AG10803 (cell line): ENCODE data around the gene ATP8B3.

Experiments used
- DNase-seq: peaks from one replicate; pipeline ENCODE4 v3.0.0; 2010; ENCODE audit warnings: low read depth
- H3K4me3 ChIP-seq: 2 replicates; pipeline ENCODE4 v1.5.1; 2011; ENCODE audit warnings: mild to moderate bottlenecking, low read length, control low read depth
- CTCF ChIP-seq: conservative IDR thresholded peaks from 2 replicates; pipeline ENCODE4 v1.5.1; 2011; ENCODE audit warnings: mild to moderate bottlenecking, low read length, control low read depth, inconsistent platforms

Gene ATP8B3

GRCh38 chr19:1786668-1787067 lies 25.4 kb downstream of the ATP8B3 start:
- DNase-seq, result no peak
- H3K4me3 ChIP-seq, result no peak overlapping the region
- no peak for TF ChIP-seq CTCF

- no peak for TF ChIP-seq CTCF
- no peak for DNase-seq
- H3K4me3 ChIP-seq, result no peak overlapping the region
Measured at GRCh38 chr19:1785310-1785709, 26.8 kb downstream of the ATP8B3 start.

- no peak overlapping the region for H3K4me3 ChIP-seq
- no peak for TF ChIP-seq CTCF
- no peak for DNase-seq
Measured at GRCh38 chr19:1783874-1784273, 28.2 kb downstream of the ATP8B3 start.

- no peak overlapping the region for H3K4me3 ChIP-seq
- TF ChIP-seq CTCF, result no peak
- DNase-seq, result no peak
Measured at GRCh38 chr19:1783354-1783753, 28.7 kb downstream of the ATP8B3 start.

GRCh38 chr19:1782521-1782920 lies 29.6 kb downstream of the ATP8B3 start:
- no peak overlapping the region for H3K4me3 ChIP-seq
- DNase-seq, result no peak
- TF ChIP-seq CTCF, result no peak

- peak; percentile 27; the same call in 1 of the 2 replicates for TF ChIP-seq CTCF
- peak; percentile 34 for DNase-seq
- no peak overlapping the region for H3K4me3 ChIP-seq
Measured at GRCh38 chr19:1780272-1780958, 31.7 kb downstream of the ATP8B3 start.

- no peak overlapping the region for H3K4me3 ChIP-seq
- TF ChIP-seq CTCF, result no peak
- DNase-seq, result no peak
Measured at GRCh38 chr19:1779574-1779973, 32.5 kb downstream of the ATP8B3 start.
